IMR-90 (cell line): ENCODE measurements around the gene AOPEP. TPM values are rescaled to one million over a fixed set of nuclear protein-coding genes. Genes with fewer than 3 reads are reported as not detected.

Experiments used
- ATAC-seq: fragments of 200-7000 bp; cut with Tn5 transposase; 2 replicates; pipeline ENCODE4 v1.9.1; 2020; ENCODE audit warnings: low read depth, mild to moderate bottlenecking, moderate library complexity
- BruUV-seq: library from RNA; stranded (reverse); fragments of 400-500 nt; replicated peaks from 2 replicates; lab custom pipeline; 2021; lab: Mats Ljungman, UMichigan
- CTCF ChIA-PET: fragments of 300-600 bp; formaldehyde crosslinking; extraction: SDS; loops from one replicate; lab custom pipeline; 2021; ENCODE audit warnings: antibody characterized with exemption; lab: Yijun Ruan, JAX
- POLR2A ChIA-PET: fragments of 300-600 bp; sonication (Branson Sonifier 250); formaldehyde crosslinking; loops from one replicate; lab custom pipeline; 2022; ENCODE audit warnings: antibody characterized with exemption; ENCODE audit not compliant: unreplicated experiment; lab: Charles Lee
- DNase-seq: peaks from one replicate; pipeline ENCODE4 v3.0.0; 2013
- H2AFZ ChIP-seq: replicated peaks from 2 replicates; pipeline ENCODE3; 2013; ENCODE audit warnings: low read length, mild to moderate bottlenecking; ENCODE audit not compliant: poor library complexity
- H2AK5ac ChIP-seq: 2 replicates; pipeline ENCODE4 v1.6.1; 2013; ENCODE audit warnings: low read depth, low read length, inconsistent platforms
- H2AK9ac ChIP-seq: replicated peaks from 2 replicates; pipeline ENCODE3; 2013; ENCODE audit warnings: mild to moderate bottlenecking, low read depth, low read length, moderate library complexity; ENCODE audit not compliant: poor library complexity
- H2BK120ac ChIP-seq: 2 replicates; pipeline ENCODE4 v1.6.1; 2013; ENCODE audit warnings: low read depth, low read length, inconsistent platforms
- H2BK15ac ChIP-seq: 3 replicates; pipeline ENCODE4 v1.6.1; 2013; ENCODE audit warnings: low read depth, low read length, inconsistent platforms
- H2BK20ac ChIP-seq: 2 replicates; pipeline ENCODE4 v1.6.1; 2013; ENCODE audit warnings: low read depth, mild to moderate bottlenecking, inconsistent platforms, low read length, moderate library complexity
- H2BK5ac ChIP-seq: 2 replicates; pipeline ENCODE4 v1.6.1; 2013; ENCODE audit warnings: mild to moderate bottlenecking, low read depth, low read length, inconsistent platforms; ENCODE audit not compliant: poor library complexity, severe bottlenecking
- H3K14ac ChIP-seq: replicated peaks from 2 replicates; pipeline ENCODE4 v1.6.1; 2013; ENCODE audit warnings: low read depth, low read length, inconsistent platforms
- H3K18ac ChIP-seq: 2 replicates; pipeline ENCODE4 v1.6.1; 2013; ENCODE audit warnings: low read depth, low read length, control low read depth
- H3K23ac ChIP-seq: 2 replicates; pipeline ENCODE4 v1.6.1; 2013; ENCODE audit warnings: low read depth, low read length, inconsistent platforms
- H3K27ac ChIP-seq: 2 replicates; pipeline ENCODE4 v1.5.1; 2013; ENCODE audit warnings: mild to moderate bottlenecking, control low read depth, low read length; ENCODE audit not compliant: insufficient read depth
- H3K27me3 ChIP-seq: 2 replicates; pipeline ENCODE4 v1.6.1; 2013; ENCODE audit warnings: low read length; ENCODE audit not compliant: control insufficient read depth, insufficient read depth
- H3K36me3 ChIP-seq: 2 replicates; pipeline ENCODE4 v1.6.1; 2013; ENCODE audit warnings: low read length, mixed read lengths; ENCODE audit not compliant: control insufficient read depth, insufficient read depth
- H3K4ac ChIP-seq: 2 replicates; pipeline ENCODE4 v1.6.1; 2013; ENCODE audit warnings: low read depth, low read length, inconsistent platforms
- H3K4me1 ChIP-seq: 2 replicates; pipeline ENCODE4 v1.6.1; 2013; ENCODE audit warnings: low read length, mixed read lengths; ENCODE audit not compliant: control insufficient read depth, insufficient read depth
- H3K4me2 ChIP-seq: 2 replicates; pipeline ENCODE4 v1.6.1; 2013; ENCODE audit warnings: low read depth, mild to moderate bottlenecking, control low read depth, low read length, moderate library complexity
- H3K4me3 ChIP-seq: 2 replicates; pipeline ENCODE4 v1.5.1; 2013; ENCODE audit warnings: low read depth, mild to moderate bottlenecking, control low read depth, low read length, moderate library complexity; ENCODE audit not compliant: insufficient read depth
- H3K56ac ChIP-seq: 2 replicates; pipeline ENCODE4 v1.6.1; 2013; ENCODE audit warnings: low read length, inconsistent platforms; ENCODE audit not compliant: insufficient read depth; ENCODE audit errors: extremely low read depth
- H3K79me1 ChIP-seq, 2 experiments: 2 replicates each; pipeline ENCODE4 v1.6.1; 2013; ENCODE audit warnings: low read length in 2 of 2, inconsistent platforms in 1 of 2, low read depth in 1 of 2
- H3K9ac ChIP-seq: 2 replicates; pipeline ENCODE4 v1.6.1; 2013; ENCODE audit warnings: low read depth, low read length, control low read depth
- H3K9me1 ChIP-seq: 2 replicates; pipeline ENCODE4 v1.6.1; 2013; ENCODE audit warnings: low read length, inconsistent platforms; ENCODE audit not compliant: insufficient read depth
- H3K9me3 ChIP-seq: 2 replicates; pipeline ENCODE4 v1.6.1; 2013; ENCODE audit warnings: low read length; ENCODE audit not compliant: control insufficient read depth, insufficient read depth
- H4K20me1 ChIP-seq: 2 replicates; pipeline ENCODE4 v1.6.1; 2013; ENCODE audit warnings: low read length, inconsistent platforms; ENCODE audit not compliant: insufficient read depth
- H4K5ac ChIP-seq: 2 replicates; pipeline ENCODE4 v1.6.1; 2013; ENCODE audit warnings: mild to moderate bottlenecking, low read depth, low read length, control low read depth
- H4K8ac ChIP-seq, 2 experiments: 2 replicates each; pipeline ENCODE4 v1.6.1; 2013; ENCODE audit warnings: low read depth in 2 of 2, low read length in 2 of 2, control low read depth in 1 of 2, inconsistent platforms in 1 of 2
- H4K91ac ChIP-seq: 2 replicates; pipeline ENCODE4 v1.6.1; 2013; ENCODE audit warnings: low read depth, low read length, inconsistent platforms; ENCODE audit not compliant: insufficient read depth
- CEBPB ChIP-seq: IDR thresholded peaks from 2 replicates; pipeline ENCODE4 v1.6.1; 2012; ENCODE audit warnings: low read depth, low read length, improper control_type of control experiment
- FOS ChIP-seq: fragments of 150-350 bp; IDR thresholded peaks from 2 replicates; pipeline ENCODE4 v1.6.1; 2016; ENCODE audit warnings: low read depth, low read length
- MXI1 ChIP-seq: IDR thresholded peaks from 2 replicates; pipeline ENCODE4 v1.6.1; 2012; ENCODE audit warnings: low read depth, mild to moderate bottlenecking, low read length, moderate library complexity, borderline replicate concordance
- RAD21 ChIP-seq: IDR thresholded peaks from 2 replicates; pipeline ENCODE4 v1.6.1; 2012; ENCODE audit warnings: low read length, improper control_type of control experiment
- RCOR1 ChIP-seq: IDR thresholded peaks from 2 replicates; pipeline ENCODE4 v1.6.1; 2012; ENCODE audit warnings: mild to moderate bottlenecking, low read length, improper control_type of control experiment; ENCODE audit not compliant: insufficient replicate concordance
- WGBS, 2 experiments: methylation state at CpG; one replicate each; pipeline versions ENCODE4 v1.1.5 to v1.1.7; 2013; ENCODE audit warnings: missing lambda C conversion rate in 2 of 2; ENCODE audit not compliant: insufficient read length in 1 of 2; ENCODE audit errors: extremely low coverage in 2 of 2; 5-methylcytosine and 5-hydroxymethylcytosine counted together
- dilution Hi-C: fragments of 300-500 bp; cut with HindIII; formaldehyde crosslinking; loops from one replicate; pipeline ENCODE4 v1.14.3; 2018; ENCODE audit warnings: low sequenced_read_pairs; ENCODE audit not compliant: unreplicated experiment
- in situ Hi-C: fragments of 300-500 bp; cut with MboI; formaldehyde crosslinking; loops from 3 replicates; pipeline ENCODE4 v1.14.3; 2019; ENCODE audit warnings: low sequenced_read_pairs, inconsistent platforms, mixed read lengths
- intact Hi-C: fragments of 100-400 bp; cut with micrococcal nuclease; formaldehyde crosslinking; loops from 2 replicates; pipeline ENCODE4 v1.10.0; 2022
- polyA plus RNA-seq, 3 experiments: library from polyadenylated mRNA; depleted of rRNA; stranded (reverse); fragments of >200 nt; gene quantifications; 2 replicates each; pipeline ENCODE4 v1.2.3, GENCODE V29; 2012; ENCODE audit warnings: low replicate concordance in 1 of 3
- total RNA-seq: library from RNA; depleted of rRNA; stranded (reverse); fragments of >200 nt; gene quantifications from 2 replicates; pipeline ENCODE4 v1.2.3, GENCODE V29; 2012

The AOPEP gene
- total and polyA plus RNA-seq, 2 of the 4 experiments (the other 2 are of a cell fraction): 34.9 to 38.7 TPM

GRCh38 chr9:95112436-95113280, 386.2 kb downstream of the AOPEP start:
- H2BK15ac ChIP-seq: no peak overlapping the region
- POLR2A ChIA-PET: no interaction called here
- CTCF ChIA-PET: no interaction called here
- no peak overlapping the region for H3K4me3 ChIP-seq
- H3K9ac ChIP-seq: no peak overlapping the region
- H3K18ac ChIP-seq: no peak overlapping the region
- no peak overlapping the region for H2BK120ac ChIP-seq
- H2BK20ac ChIP-seq: no peak overlapping the region
- no peaks in the 10 kb centered on the region for H3K9me3 ChIP-seq
- no peak overlapping the region for H3K27ac ChIP-seq
- no peak overlapping the region for H2AK5ac ChIP-seq
- H3K27me3 ChIP-seq: no peaks in the 10 kb centered on the region
- H3K4ac ChIP-seq: no peak overlapping the region
- H3K14ac ChIP-seq: no peak overlapping the region
- H3K4me1 ChIP-seq: peaks cover 3% of the 10 kb centered on the region; the same call in 1 of the 2 replicates
- H4K91ac ChIP-seq: no peak overlapping the region
- H3K9me1 ChIP-seq: peaks cover 8% of the 10 kb centered on the region; the same call in 1 of the 2 replicates
- H3K4me2 ChIP-seq: no peak overlapping the region
- in situ Hi-C loops (no loop called here), intact Hi-C loops (no loop called here), dilution Hi-C loops (no loop called here)
- H2AK9ac ChIP-seq: no peak overlapping the region
- no peaks in the 10 kb centered on the region for H3K79me1 ChIP-seq
- DNase-seq: no peak
- no peak overlapping the region for H3K56ac ChIP-seq
- 100% methylated on average over 3 of the region's 12 CpGs; no CpG with 5 or more reads in 1 of the 2 experiments for WGBS, 2 experiments
- H2BK5ac ChIP-seq: no peak overlapping the region
- no peak overlapping the region for H4K5ac ChIP-seq
- H3K36me3 ChIP-seq: peaks cover 18% of the 10 kb centered on the region
- BruUV-seq: no TSS peak
- H4K8ac ChIP-seq: no peak overlapping the region
- ATAC-seq: no peak
- no peaks in the 10 kb centered on the region for H4K20me1 ChIP-seq
- TF ChIP-seq RCOR1 (no peak), MXI1 (no peak), FOS (no peak), RAD21 (no peak), CEBPB (no peak)
- H2AFZ ChIP-seq: no peak overlapping the region
- no peak overlapping the region for H3K23ac ChIP-seq
